ENCODE results near the gene VASP. TPM values are rescaled to one million over a fixed set of nuclear protein-coding genes. Genes with fewer than 3 reads are reported as not detected.

The VASP gene
- total and polyA plus RNA-seq, 2 of the 13 experiments (the other 11 are each of a cell fraction or from before 2014, with no cell fraction given) = 41.8 to 67.1 TPM

DNA sequence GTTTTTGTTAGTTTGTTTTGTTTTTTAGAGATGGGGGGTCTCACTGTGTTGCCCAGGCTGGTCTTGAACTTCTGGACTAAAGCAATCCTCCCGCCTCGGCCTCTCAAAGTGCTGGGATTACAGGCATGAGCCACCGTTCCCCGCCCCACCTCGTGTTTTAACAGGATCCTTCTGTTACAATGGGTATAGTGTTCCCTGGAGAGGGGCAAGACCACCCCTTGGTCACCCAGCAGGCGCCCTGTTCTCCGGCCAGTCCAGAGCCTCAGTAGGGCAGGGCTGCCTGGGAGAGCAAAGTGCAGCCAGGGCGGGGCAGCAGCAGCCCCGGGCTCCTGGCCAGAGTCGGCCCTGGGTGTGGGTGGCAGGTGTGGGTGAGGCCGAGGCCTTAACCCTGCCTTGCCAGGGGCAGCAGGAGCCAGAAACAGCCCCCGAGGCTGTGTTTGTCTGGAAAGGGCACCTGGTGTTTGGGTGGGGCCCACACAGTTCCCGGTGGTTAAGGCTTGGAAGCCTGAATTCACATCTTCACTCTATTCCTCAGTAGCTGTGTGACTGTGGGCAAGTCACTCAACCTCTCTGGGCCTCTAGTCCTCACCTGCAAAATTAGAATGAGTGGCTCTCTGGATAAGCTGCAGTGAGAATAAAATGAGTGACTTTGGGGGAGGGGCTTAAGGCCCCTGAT is 7.2 kb downstream of the VASP start (continued):
- TF ChIP-seq, protein P1, sequence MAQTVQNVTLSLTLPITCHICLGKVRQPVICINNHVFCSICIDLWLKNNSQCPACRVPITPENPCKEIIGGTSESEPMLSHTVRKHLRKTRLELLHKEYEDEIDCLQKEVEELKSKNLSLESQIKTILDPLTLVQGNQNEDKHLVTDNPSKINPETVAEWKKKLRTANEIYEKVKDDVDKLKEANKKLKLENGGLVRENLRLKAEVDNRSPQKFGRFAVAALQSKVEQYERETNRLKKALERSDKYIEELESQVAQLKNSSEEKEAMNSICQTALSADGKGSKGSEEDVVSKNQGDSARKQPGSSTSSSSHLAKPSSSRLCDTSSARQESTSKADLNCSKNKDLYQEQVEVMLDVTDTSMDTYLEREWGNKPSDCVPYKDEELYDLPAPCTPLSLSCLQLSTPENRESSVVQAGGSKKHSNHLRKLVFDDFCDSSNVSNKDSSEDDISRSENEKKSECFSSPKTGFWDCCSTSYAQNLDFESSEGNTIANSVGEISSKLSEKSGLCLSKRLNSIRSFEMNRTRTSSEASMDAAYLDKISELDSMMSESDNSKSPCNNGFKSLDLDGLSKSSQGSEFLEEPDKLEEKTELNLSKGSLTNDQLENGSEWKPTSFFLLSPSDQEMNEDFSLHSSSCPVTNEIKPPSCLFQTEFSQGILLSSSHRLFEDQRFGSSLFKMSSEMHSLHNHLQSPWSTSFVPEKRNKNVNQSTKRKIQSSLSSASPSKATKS (CRISPR knock-in tag; IDR thresholded peaks at IDR 0.05) = no peak
- TF ChIP-seq MTF2 (CRISPR knock-in tag; IDR thresholded peaks at IDR 0.05; ENCODE audit: borderline replicate concordance) (no peak), ZNF629 (CRISPR knock-in tag; conservative IDR thresholded peaks at IDR 0.05) (peak; percentile 84), ZBTB8A (CRISPR knock-in tag; IDR thresholded peaks at IDR 0.05; ENCODE audit: borderline replicate concordance, low read depth) (no peak), ZNF160 (CRISPR knock-in tag; IDR thresholded peaks at IDR 0.05) (no peak), ZNF850 (CRISPR knock-in tag; conservative IDR thresholded peaks at IDR 0.05) (no peak), DMAP1 (CRISPR knock-in tag; IDR thresholded peaks at IDR 0.05) (peak; percentile 52)
- TF ChIP-seq, protein P2, sequence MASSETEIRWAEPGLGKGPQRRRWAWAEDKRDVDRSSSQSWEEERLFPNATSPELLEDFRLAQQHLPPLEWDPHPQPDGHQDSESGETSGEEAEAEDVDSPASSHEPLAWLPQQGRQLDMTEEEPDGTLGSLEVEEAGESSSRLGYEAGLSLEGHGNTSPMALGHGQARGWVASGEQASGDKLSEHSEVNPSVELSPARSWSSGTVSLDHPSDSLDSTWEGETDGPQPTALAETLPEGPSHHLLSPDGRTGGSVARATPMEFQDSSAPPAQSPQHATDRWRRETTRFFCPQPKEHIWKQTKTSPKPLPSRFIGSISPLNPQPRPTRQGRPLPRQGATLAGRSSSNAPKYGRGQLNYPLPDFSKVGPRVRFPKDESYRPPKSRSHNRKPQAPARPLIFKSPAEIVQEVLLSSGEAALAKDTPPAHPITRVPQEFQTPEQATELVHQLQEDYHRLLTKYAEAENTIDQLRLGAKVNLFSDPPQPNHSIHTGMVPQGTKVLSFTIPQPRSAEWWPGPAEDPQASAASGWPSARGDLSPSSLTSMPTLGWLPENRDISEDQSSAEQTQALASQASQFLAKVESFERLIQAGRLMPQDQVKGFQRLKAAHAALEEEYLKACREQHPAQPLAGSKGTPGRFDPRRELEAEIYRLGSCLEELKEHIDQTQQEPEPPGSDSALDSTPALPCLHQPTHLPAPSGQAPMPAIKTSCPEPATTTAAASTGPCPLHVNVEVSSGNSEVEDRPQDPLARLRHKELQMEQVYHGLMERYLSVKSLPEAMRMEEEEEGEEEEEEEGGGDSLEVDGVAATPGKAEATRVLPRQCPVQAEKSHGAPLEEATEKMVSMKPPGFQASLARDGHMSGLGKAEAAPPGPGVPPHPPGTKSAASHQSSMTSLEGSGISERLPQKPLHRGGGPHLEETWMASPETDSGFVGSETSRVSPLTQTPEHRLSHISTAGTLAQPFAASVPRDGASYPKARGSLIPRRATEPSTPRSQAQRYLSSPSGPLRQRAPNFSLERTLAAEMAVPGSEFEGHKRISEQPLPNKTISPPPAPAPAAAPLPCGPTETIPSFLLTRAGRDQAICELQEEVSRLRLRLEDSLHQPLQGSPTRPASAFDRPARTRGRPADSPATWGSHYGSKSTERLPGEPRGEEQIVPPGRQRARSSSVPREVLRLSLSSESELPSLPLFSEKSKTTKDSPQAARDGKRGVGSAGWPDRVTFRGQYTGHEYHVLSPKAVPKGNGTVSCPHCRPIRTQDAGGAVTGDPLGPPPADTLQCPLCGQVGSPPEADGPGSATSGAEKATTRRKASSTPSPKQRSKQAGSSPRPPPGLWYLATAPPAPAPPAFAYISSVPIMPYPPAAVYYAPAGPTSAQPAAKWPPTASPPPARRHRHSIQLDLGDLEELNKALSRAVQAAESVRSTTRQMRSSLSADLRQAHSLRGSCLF (CRISPR knock-in tag; IDR thresholded peaks at IDR 0.05; ENCODE audit: borderline replicate concordance) = no peak
- TF ChIP-seq, protein P3, sequence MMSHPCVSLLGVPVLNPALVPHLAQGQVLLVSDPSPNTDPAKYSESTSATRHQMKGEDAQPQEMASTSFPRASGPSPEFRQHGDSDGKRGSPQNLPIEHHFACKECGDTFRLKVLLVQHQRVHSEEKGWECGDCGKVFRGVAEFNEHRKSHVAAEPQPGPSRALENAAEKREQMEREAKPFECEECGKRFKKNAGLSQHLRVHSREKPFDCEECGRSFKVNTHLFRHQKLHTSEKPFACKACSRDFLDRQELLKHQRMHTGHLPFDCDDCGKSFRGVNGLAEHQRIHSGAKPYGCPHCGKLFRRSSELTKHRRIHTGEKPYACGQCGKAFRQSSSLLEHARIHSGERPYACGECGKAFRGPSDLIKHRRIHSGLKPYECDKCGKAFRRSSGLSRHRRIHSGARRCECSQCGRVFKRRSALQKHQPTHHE (CRISPR knock-in tag; IDR thresholded peaks at IDR 0.05; ENCODE audit: borderline replicate concordance) = no peak
- TF ChIP-seq, protein P4, sequence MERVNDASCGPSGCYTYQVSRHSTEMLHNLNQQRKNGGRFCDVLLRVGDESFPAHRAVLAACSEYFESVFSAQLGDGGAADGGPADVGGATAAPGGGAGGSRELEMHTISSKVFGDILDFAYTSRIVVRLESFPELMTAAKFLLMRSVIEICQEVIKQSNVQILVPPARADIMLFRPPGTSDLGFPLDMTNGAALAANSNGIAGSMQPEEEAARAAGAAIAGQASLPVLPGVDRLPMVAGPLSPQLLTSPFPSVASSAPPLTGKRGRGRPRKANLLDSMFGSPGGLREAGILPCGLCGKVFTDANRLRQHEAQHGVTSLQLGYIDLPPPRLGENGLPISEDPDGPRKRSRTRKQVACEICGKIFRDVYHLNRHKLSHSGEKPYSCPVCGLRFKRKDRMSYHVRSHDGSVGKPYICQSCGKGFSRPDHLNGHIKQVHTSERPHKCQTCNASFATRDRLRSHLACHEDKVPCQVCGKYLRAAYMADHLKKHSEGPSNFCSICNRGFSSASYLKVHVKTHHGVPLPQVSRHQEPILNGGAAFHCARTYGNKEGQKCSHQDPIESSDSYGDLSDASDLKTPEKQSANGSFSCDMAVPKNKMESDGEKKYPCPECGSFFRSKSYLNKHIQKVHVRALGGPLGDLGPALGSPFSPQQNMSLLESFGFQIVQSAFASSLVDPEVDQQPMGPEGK (CRISPR knock-in tag; IDR thresholded peaks at IDR 0.05) = peak; percentile 87
